HG03457 (cell line): ENCODE results near the gene MSI2.
"Not testable (repeated sequence)": the region's sequence is repeated elsewhere in the genome, so short reads cannot be mapped to it uniquely, and the experiment has no call there.

ENCODE experiments used
- ATAC-seq: cut with Tn5 transposase; IDR thresholded peaks from one replicate; pipeline ENCODE4 v1.9.1; 2021; ENCODE audit warnings: moderate number of reproducible peaks; ENCODE audit not compliant: unreplicated experiment

MSI2 gene

GRCh38 chr17:57288773-57289121, 32.4 kb downstream of the MSI2 start:
- ATAC-seq: no peak

DNA sequence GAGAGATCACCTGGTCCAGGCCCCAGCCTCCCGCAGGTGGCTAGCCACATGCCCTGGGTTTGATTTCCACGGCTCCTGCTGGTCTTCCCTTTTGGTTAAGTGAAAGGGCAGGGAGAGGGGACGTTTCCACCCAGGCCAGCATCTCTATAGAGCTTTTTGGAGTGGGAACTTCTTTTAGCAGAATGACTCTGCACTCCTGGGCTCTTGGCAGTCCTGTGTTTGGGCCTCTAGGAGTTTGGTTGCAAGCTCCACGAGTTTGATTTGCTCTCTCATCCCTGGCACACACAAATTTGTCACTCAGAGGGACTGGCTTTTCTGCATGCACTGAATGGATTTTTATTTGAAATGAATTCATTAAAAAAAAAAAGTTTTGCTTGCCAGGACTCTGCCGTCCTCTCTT, 32.8 kb downstream of the MSI2 start:
- ATAC-seq: no peak

DNA sequence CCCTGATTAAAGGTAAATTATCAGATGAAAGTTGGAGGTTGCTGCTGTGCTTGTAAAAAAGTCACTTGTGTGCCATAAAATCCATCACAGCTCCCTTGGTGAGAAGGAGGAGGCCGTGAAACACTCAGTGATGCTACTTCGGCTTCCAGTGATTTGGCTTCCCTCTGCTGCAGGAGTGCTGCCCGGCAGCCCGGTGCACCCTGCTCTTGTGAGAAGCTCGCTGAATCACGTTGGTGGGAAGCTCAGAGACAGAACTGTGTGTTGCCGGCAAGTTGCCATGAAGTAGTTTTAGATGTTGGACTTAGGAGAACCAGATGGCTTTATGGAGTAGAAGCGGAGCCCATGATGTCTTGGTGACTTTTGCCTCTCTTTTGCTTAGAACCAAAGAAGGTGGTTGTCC, 33.3 kb downstream of the MSI2 start:
- no peak for ATAC-seq

GRCh38 chr17:57290981-57291380, 34.7 kb downstream of the MSI2 start:
- ATAC-seq: no peak

DNA sequence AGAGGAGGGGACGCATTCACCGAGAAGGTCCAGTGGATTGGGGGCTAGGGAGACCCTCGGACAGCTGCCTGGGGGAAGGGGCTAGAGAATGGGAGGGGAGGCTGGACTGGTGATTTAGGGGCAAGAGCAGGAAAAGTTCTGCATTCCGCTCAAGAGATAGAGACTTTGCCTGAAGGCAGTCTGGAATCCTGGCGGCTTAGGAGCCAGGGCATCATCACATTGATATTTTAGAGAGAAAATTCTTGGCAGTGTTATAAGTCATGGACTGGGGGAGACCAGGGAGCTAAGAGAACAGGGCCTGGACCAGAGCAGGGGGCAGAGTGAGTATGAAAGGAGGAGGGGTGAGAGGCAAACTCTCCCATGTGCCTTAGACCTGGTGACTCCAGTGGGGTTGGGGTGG, 35.8 kb downstream of the MSI2 start:
- no peak for ATAC-seq

DNA sequence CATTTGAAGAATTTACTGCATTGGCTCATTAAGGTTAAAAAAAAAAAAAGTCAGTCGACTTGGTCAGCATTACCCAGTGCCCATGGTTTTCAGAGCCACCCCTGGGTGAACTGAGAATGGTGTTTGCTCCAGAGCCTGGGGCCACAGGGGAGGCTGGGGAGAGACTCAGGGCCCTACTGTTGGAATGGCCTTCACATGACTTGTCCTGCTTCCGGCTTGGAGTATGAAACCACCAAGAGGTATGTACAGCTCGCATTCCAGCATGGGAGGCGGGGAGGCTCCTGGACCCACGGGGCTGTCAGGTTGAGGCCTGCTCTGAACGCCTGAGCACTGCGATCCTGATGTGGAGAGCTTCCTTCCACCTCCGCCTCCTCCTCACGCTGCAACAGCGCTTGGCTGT, 36.8 kb downstream of the MSI2 start:
- ATAC-seq: no peak

- ATAC-seq: no peak
Measured at GRCh38 chr17:57294101-57294500, 37.8 kb downstream of the MSI2 start.

GRCh38 chr17:57294629-57295501, 38.5 kb downstream of the MSI2 start:
- ATAC-seq: no peak

DNA sequence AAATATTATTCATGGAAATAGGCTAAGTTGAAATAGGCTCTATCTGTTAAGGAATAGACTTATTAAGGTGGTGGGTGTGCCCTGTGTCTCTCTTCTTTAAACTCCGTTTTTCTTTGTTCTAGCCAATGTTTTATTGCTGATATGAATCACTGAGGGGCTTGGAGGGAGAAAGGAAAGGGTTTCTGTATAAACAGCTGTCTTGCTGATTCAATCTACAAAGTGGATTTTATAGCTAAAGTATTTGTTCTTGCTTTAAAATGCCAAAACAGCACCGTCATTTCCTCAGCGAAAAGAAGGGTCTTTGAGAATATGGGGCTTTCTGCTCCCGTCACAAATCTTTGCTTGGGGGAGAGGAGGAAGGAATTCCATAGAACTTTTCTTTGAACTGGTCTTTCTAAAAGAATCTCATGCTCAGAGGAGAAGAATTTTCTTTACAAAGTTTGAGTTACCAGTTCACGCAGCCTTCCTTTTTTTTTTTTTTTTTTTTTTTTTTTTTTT, 39.3 kb downstream of the MSI2 start:
- ATAC-seq: no peak

DNA sequence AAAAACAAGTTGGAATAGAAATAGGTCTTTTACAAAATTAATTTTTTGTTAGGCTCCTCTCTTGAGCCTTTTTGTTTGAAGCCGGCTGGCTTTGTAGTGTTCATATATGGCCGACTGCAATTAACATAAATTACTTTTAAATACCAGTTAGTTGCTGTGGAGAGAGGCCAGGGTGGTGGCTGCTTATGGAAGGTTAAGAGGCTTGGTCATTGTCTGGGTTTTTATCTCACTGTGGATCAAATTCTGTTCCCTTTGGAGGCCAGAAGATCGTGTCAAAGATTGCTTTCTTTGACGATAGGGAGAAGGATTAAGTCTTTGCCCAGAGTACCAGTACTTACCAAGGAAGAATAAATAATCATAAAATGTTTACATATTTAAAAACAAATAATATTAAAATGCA, 39.9 kb downstream of the MSI2 start:
- no peak for ATAC-seq

DNA sequence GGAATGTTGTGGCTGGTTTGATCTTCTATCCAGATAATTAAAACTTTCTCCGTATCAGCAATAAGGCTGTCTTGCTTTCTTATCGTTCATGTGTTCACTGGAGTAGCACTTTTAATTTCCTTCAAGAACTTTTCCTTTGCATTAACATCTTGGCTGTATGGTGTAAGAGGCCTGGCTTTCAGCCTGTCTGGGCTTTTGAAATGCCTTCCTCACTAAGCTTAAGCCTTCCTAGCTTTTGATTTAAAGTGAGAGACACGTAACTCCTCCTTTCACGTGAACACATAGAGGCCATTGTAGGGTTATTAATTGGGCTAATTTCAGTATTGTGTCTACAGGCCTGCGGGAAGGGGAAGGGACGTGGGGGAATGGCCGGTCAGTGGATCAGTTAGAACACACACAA, 42.9 kb downstream of the MSI2 start:
- ATAC-seq: no peak

GRCh38 chr17:57300592-57300991, 44.3 kb downstream of the MSI2 start:
- ATAC-seq: not testable (repeated sequence)

DNA sequence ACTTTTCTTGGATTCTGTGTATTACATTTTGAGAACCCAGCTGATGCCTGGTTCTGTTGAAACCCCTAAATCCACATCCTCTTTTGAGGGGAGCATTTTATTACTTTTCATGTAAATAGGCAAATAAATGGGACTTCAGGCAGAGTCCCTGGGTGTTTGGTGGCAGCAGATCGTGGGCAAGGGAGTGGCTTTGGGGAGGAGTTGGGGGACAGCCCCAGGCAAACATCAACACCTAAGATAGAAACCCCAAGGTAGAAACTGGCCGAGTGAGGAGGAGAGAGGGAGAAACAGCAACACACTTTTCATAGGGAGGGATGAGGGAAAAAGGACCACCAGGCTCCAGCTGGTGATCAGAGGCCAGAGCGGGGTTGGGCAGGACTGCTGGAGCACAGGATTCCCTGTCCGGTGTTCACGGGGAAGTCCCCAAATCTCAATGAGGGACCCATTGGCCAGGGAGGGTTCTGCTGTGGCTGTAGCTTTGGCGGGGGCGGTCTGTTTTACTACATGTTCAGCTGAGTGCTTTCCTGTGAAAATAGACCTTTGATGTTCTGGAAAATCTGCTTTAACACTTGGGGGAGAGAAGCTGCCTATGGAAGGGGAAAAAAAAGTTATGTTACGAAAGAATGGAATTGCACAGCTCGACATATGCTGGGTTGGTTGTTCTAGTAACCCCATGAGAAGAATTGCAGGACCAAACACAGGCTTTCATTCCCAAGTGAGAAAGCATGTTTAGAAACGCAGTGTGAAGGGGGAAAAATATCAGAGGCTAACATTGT, 46.6 kb downstream of the MSI2 start:
- ATAC-seq: no peak

- ATAC-seq: no peak
Measured at GRCh38 chr17:57305144-57305728, 48.9 kb downstream of the MSI2 start.

- ATAC-seq: no peak
Measured at GRCh38 chr17:57305908-57306504, 49.7 kb downstream of the MSI2 start.

DNA sequence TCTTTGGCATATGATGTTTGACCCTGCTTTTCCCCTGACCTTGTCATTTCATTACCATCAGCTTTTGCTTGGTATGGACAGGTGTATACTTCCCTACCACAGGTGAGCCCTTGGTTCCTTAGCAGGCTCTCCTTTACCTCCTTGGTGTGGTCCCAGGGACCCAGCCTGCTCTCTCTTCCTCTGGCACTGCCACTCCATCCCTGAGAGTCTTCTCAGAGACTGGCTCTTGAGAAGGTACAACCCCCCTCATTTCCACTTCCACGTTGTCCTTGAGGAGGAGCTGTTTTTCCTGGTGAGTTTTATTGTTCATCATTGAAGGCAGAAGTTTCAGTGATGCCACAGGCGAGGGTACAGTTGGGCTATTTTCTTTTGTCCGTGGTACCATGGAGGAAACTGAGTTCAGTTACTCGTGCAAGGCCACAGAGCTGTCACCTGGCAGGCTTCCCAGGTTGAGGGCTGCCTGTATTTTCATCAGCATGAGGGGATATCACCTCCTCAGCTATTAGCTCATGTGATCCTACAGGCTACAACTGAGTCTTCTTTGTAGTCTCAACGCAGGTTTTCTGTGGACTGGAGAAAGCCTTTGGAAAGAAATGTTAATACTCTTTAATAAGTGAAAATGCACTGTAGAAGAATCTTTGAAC, 52.3 kb downstream of the MSI2 start:
- no peak for ATAC-seq

- no peak for ATAC-seq
Measured at GRCh38 chr17:57309479-57309878, 53.2 kb downstream of the MSI2 start.

DNA sequence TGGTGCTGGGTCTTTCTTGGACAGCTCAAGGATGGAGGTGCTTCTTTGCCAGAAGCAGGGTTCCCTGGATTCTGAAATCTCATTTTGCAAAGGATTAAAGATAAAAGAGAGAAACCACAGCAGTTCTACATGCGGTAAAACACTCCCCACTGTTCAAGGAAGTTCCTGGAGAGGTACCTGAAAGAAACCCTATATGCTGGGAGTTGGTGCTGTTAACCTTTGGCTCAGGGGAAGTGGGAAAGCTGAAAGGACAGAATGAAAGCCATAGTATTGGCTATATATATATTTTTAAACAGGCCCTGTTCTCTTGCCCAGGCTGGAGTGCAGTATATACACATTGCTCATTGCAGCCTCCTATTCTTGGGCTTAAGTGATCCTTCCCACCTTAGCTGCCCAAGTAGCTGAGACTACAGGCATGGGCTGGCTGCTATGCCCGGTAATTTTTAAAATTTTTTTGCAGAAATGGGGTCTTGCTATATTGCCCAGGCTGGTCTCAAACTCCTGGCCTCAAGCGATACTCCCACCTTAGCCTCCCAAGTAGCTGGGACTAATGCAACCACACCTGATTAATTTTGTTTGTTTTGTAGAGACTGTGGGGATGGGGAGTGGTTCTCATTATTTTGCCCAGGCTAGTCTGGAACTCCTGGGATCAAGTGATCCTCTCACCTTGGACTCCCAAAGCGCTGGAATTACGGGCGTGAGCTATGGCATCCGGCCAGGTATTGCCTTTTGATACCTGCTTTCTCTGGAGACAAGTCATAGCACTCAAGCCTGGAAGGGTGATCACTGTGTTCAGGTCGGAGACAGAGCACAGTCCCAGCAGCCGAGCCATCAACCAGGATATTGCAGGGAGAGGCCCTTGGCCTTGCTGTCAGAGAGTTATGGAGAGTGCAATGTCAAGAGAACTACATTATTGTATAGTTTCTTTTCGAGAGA, 55.2 kb downstream of the MSI2 start:
- ATAC-seq: no peak

DNA sequence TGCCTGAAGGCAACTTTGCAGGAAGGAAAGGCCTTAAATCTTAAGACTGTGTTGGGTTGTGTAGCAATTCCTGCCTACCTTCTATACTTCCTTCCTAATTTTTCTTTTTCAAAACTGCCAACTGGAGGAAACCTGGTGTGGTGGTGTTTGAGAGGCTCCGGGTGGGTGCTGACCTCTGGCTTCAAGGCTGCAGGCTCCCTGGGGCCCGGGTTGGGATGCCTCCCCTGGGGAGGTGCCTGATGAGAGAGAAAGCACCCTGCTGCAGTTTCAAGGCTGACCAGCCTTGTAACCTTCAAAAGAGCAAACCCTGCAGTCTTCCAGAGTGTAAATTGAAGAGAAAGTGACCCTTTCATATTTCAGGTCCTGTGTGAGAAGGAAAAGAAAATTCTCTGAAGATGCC, 55.9 kb downstream of the MSI2 start:
- ATAC-seq: no peak
